SIG-M5 treated with dmso at 0.1 percent for 504 hours (cell line): ENCODE results near the gene MLC1.

Experiments
- DNase-seq: peaks from one replicate; lab custom pipeline; 2025; ENCODE audit not compliant: unreplicated experiment; lab: John Stamatoyannopoulos, UW

Gene MLC1

DNA sequence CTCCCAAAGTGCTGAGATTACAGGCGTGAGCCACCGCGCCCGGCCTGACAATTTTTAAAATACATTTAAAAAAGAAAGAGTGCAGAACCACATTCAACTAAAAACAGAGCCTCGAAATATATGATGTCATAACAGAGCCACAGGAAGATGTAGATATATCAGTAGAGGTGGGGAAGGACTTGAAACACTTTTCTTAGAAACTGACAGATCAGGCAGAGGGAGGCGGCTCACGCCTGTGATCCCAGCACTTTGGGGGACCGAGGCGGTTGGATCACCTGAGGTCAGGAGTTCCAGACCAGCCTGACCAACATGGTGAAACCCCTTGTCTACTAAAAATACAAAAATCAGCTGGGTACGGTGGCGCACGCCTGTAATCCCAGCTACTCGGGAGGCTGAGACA lies 7.0 kb downstream of the MLC1 start:
- DNase-seq, result no peak

DNA sequence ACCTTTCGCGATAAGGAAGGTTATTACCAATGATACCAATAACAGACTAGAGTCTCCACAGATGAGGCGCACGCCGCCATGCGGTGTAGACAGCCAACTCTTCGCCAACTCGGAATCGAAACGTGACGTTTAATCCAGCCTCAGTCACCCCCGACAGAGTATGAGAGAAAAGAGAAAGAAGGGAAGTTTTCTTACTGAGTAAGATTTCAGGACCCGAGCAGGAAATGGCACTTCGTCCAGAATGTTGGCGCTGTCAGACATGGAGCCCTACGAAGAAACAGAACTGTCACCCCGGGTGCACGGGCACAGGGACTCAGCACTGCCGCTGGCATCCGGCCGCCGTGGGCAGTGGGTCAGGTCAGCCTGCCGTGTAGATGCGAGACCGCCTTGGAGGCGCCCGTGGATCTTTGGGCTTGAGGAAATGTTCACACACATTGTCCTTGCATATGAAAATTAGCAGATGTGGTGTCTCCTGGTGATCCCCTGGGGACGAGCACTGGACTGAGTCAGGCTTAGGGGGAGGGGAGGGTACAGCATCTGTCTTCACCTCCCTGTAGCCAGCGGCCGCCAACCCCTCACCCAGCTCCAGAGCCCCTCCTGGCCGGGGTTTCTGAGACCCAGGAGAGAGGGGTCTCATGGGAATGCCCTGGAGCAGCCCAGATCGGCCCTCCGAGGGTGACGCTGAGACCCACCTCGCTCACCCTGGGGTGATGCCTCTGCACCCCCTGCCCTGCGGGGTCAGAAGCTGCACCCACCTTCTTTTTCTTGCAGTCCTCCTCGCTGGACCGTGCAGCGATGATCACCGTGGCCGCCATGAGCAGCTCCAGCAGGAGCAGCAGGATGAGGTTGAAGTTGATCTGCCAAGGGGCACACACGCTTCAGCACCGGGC lies 8.3 kb downstream of the MLC1 start:
- no peak for DNase-seq

- DNase-seq, result no peak
Measured at GRCh38 chr22:50074551-50075530, 10.4 kb downstream of the MLC1 start.

DNA sequence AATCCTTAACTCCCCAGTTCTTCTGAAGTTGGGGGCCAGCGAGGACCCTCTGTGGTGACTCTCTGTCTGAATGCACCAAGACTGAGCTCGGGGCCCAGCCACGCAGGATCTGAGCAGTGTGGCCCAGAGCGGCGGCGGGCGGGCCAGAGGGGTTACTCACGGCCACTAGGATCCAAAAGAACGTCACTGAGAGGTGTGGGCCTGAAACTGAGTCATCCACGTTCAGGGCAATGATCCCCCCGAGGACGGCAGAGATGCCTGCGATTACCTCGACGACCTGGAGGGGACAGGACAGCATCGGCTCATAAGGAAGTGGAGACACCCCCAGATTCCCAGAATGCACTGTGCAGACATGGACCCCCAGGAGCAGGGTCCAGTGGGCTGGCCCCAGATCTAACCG lies 11.2 kb downstream of the MLC1 start:
- no peak for DNase-seq

GRCh38 chr22:50072714-50073538 lies 12.3 kb downstream of the MLC1 start:
- DNase-seq, result no peak

GRCh38 chr22:50072167-50072555 lies 13.1 kb downstream of the MLC1 start:
- DNase-seq, result no peak

- no peak for DNase-seq
Measured at GRCh38 chr22:50071432-50072166, 13.6 kb downstream of the MLC1 start.

DNA sequence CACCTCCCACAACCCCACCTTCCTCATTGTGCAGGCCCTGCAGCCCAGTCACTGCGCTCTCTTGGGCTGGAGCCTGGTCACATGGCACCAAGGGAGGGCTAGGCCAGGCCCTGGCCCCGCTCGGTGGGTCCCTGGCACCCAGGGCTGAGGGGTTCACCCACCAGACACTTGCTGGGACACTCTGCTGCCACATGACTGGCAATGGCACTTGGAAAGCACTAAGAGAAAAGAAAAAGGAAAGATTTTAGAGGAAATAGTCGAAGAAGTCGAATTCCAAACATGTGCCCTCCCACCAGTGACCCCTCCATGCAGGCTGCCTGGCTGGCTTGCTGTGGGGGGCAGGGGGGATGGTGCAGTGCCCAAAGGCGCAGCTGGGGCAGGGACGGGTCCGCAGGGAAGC lies 14.9 kb downstream of the MLC1 start:
- DNase-seq, result no peak

- DNase-seq, result no peak
Measured at GRCh38 chr22:50068096-50068495, 17.1 kb downstream of the MLC1 start.

DNA sequence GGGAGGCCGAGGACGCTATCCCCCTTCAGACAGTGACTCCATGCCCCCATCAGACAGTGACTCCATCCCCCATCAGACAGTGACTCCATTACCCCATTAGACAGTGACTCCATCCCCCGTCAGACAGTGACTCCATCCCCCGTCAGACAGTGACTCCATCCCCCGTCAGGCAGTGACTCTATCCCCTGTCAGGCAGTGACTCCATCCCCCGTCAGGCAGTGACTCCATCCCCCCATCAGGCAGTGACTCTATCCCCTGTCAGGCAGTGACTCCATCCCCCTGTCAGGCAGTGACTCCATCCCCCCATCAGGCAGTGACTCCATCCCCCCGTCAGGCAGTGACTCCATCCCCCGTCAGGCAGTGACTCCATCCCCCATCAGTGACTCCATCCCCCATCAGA lies 18.0 kb downstream of the MLC1 start:
- DNase-seq, result no peak

DNA sequence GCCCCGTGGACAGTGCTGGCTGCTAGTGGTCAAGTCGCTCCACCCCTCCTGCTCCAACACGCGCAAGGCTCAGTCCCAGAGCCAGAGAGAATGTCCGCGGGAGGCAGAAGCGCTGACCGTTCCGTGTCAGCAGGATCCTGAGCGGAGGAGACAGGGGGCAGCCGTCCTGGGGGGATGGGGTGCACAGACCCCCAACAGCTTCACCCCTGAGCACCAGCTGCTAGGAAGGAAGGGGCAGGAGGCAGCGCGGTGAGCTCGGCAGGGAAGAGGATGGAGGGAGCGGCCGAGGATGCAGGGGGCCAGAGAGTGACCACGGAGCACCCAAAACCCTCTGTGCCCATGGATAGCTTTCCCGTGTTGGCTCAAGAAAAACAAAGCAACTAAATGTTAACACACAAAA lies 20.8 kb downstream of the MLC1 start:
- no peak for DNase-seq

DNA sequence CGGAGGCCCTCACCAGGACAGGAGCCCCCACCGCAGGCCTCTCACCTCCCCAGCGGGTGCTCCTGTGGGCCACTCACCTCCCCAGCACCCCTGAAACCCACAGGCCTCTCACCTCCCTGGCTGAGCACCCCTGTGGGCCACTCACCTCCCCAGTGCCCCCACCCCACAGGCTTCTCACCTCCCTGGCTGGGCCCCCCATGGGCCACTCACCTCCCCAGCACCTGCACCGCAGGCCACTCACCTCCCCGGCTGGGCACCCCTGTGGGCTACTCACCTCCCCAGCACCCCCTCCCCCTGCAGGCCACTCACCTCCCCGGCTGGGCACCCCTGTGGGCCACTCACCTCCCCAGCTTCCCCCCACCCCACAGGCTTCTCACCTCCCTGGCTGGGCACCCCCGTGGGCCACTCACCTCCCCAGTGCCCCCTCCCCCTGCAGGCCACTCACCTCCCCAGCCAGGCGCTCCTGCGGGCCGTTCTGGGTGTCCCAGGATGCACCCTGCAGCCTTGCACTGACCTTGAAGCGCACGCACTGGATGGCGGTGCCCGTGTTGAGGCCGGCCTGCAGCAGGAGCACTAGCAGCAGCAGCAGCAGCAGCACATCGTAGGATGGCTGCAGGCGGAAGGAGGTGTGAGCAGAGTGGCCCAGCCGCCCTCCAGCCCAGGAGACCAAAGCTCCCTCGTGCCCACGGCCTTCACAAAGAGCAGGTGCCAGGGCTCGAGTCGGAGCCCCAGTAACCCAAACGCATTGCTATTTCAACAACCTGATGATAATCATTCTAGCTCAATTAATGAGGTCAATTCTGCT lies 21.4 kb downstream of the MLC1 start:
- DNase-seq, result no peak

GRCh38 chr22:50062509-50063135 lies 22.6 kb downstream of the MLC1 start:
- no peak for DNase-seq

GRCh38 chr22:50061824-50062355 lies 23.3 kb downstream of the MLC1 start:
- no peak for DNase-seq

- no peak for DNase-seq
Measured at GRCh38 chr22:50061141-50061823, 23.9 kb downstream of the MLC1 start.

GRCh38 chr22:50060441-50061140 lies 24.6 kb downstream of the MLC1 start:
- DNase-seq, result no peak

- DNase-seq, result no peak
Measured at GRCh38 chr22:50059881-50060262, 25.4 kb downstream of the MLC1 start.
